IMR-90 (cell line): ENCODE data around the gene RGS3.

Experiments used
- BHLHE40 ChIP-seq: fragments of 150-350 bp; IDR thresholded peaks from 2 replicates; pipeline ENCODE4 v1.6.1; 2016; ENCODE audit warnings: mild to moderate bottlenecking, low read depth, low read length
- CEBPB ChIP-seq: IDR thresholded peaks from 2 replicates; pipeline ENCODE4 v1.6.1; 2012; ENCODE audit warnings: low read depth, low read length, improper control_type of control experiment
- CHD1 ChIP-seq: IDR thresholded peaks from 2 replicates; pipeline ENCODE4 v1.6.1; 2012; ENCODE audit warnings: low read depth, low read length, improper control_type of control experiment
- CTCF ChIP-seq: conservative IDR thresholded peaks from 2 replicates; pipeline ENCODE4 v1.5.1; 2012; ENCODE audit warnings: mild to moderate bottlenecking, low read depth, low read length, improper control_type of control experiment
- FOS ChIP-seq: fragments of 150-350 bp; IDR thresholded peaks from 2 replicates; pipeline ENCODE4 v1.6.1; 2016; ENCODE audit warnings: low read depth, low read length
- MAFK ChIP-seq: IDR thresholded peaks from 2 replicates; pipeline ENCODE4 v1.6.1; 2012; ENCODE audit warnings: low read depth, low read length, improper control_type of control experiment
- MAZ ChIP-seq: IDR thresholded peaks from 2 replicates; pipeline ENCODE4 v1.6.1; 2012; ENCODE audit warnings: low read depth, mild to moderate bottlenecking, low read length, improper control_type of control experiment, moderate library complexity, borderline replicate concordance
- MXI1 ChIP-seq: IDR thresholded peaks from 2 replicates; pipeline ENCODE4 v1.6.1; 2012; ENCODE audit warnings: low read depth, mild to moderate bottlenecking, low read length, moderate library complexity, borderline replicate concordance
- NFE2L2 ChIP-seq: fragments of 150-350 bp; IDR thresholded peaks from 2 replicates; pipeline ENCODE4 v1.6.1; 2016; ENCODE audit warnings: low read depth, mild to moderate bottlenecking, low read length
- POLR2A ChIP-seq: IDR thresholded peaks from 2 replicates; pipeline ENCODE4 v1.6.1; 2012; ENCODE audit warnings: mild to moderate bottlenecking, low read depth, low read length
- RAD21 ChIP-seq: IDR thresholded peaks from 2 replicates; pipeline ENCODE4 v1.6.1; 2012; ENCODE audit warnings: low read length, improper control_type of control experiment
- RFX5 ChIP-seq: IDR thresholded peaks from 2 replicates; pipeline ENCODE4 v1.8.0; 2012; ENCODE audit warnings: low read depth, mild to moderate bottlenecking, low read length, moderate library complexity
- SMC3 ChIP-seq: fragments of 150-350 bp; IDR thresholded peaks from 2 replicates; pipeline ENCODE4 v1.6.1; 2016; ENCODE audit warnings: low read depth, mild to moderate bottlenecking, antibody characterized with exemption, low read length, moderate library complexity
- TF ChIP-seq, protein P1 (sequence below): fragments of 150-350 bp; IDR thresholded peaks from 2 replicates; pipeline ENCODE4 v1.6.1; 2017; ENCODE audit warnings: mild to moderate bottlenecking, antibody characterized with exemption, low read length, low read depth

GRCh38 chr9:113602126-113603047 lies 138.9 kb downstream of the RGS3 start:
- TF ChIP-seq CTCF, result no peak
- TF ChIP-seq RAD21, result peak; percentile 38
- no peak for TF ChIP-seq POLR2A
- TF ChIP-seq BHLHE40, result peak; percentile 95
- no peak for TF ChIP-seq RFX5
- TF ChIP-seq NFE2L2, result no peak
- peak; percentile 81 for TF ChIP-seq MAZ
- TF ChIP-seq SMC3, result no peak; the same call in 1 of the 2 replicates
- no peak for TF ChIP-seq MAFK
- TF ChIP-seq CEBPB, result no peak
- TF ChIP-seq CHD1, result no peak
- TF ChIP-seq MXI1, result 0 out of 2 replicates have a peak, but pooled peaks have one; percentile 17
- peak; percentile 34; the same call in 1 of the 2 replicates for TF ChIP-seq FOS
- TF ChIP-seq, protein P1, sequence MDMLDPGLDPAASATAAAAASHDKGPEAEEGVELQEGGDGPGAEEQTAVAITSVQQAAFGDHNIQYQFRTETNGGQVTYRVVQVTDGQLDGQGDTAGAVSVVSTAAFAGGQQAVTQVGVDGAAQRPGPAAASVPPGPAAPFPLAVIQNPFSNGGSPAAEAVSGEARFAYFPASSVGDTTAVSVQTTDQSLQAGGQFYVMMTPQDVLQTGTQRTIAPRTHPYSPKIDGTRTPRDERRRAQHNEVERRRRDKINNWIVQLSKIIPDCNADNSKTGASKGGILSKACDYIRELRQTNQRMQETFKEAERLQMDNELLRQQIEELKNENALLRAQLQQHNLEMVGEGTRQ, result peak; percentile 25; the same call in 1 of the 2 replicates
